AG04450 (cell line): ENCODE data around the gene TARBP2. TPM values are rescaled to one million over a fixed set of nuclear protein-coding genes. Genes with fewer than 3 reads are reported as not detected.

ENCODE experiments used
- CTCF ChIA-PET: fragments of 300-600, 350-600 bp; formaldehyde crosslinking; extraction: SDS; loops from one replicate; lab custom pipeline; 2022; ENCODE audit warnings: antibody characterized with exemption, inconsistent platforms; lab: Charles Lee
- POLR2A ChIA-PET: fragments of 350-600 bp; formaldehyde crosslinking; extraction: SDS; loops from one replicate; lab custom pipeline; 2021; ENCODE audit warnings: antibody characterized with exemption, inconsistent platforms; lab: Yijun Ruan, JAX
- DNase-seq: peaks from one replicate; pipeline ENCODE4 v3.0.0-alpha.2; 2011; ENCODE audit warnings: low read depth, low spot score
- H3K27ac ChIP-seq: one replicate; pipeline ENCODE4 v1.5.1; 2012; ENCODE audit warnings: low read depth, low read length, control low read depth
- H3K27me3 ChIP-seq: one replicate; pipeline ENCODE4 v1.6.0; 2012; ENCODE audit warnings: low read length; ENCODE audit not compliant: control insufficient read depth, insufficient read depth
- H3K4me3 ChIP-seq: 2 replicates; pipeline ENCODE4 v1.5.1; 2011; ENCODE audit warnings: mild to moderate bottlenecking, low read depth, low read length, control low read depth
- H3K9me3 ChIP-seq: 2 replicates; pipeline ENCODE4 v1.5.1; 2012; ENCODE audit warnings: low read length; ENCODE audit not compliant: control insufficient read depth, insufficient read depth
- polyA plus RNA-seq: library from polyadenylated mRNA; depleted of rRNA; stranded (reverse); fragments of >200 nt; gene quantifications from 2 replicates; pipeline ENCODE4 v1.2.3, GENCODE V29; 2011
- TF ChIP-seq, protein P1 (sequence below): IDR thresholded peaks from 2 replicates; pipeline ENCODE4 v1.5.1; 2011; ENCODE audit warnings: low read depth, low read length, control low read depth, inconsistent platforms

TARBP2 gene
- polyA plus RNA-seq, 1 experiment = 25.0 TPM

DNA sequence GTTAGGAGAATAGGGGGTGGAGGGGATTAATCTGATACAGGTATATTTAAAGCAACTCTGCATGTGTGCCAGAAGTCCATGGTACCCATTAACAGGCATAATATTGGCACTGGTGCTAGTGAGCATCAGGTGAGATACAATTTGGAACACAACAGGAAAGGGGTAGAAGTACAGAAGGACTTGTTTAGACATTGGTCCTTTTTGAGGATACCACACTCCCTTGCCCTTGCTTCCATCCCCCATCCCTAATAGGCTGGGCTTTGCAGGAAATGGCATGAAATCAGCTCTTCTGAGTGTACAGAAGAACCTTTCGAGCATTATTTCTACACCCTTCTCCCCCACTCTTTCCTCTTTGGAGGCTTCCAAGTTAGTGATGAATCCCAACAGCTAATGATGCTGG lies 32.8 kb upstream of the TARBP2 start:
- DNase-seq = no peak
- POLR2A ChIA-PET = interaction anchor here (1.0 kb wide), 1 partner anchor 9 kb away, joined by 18 read pairs; no protein-coding TSS in a partner anchor

DNA sequence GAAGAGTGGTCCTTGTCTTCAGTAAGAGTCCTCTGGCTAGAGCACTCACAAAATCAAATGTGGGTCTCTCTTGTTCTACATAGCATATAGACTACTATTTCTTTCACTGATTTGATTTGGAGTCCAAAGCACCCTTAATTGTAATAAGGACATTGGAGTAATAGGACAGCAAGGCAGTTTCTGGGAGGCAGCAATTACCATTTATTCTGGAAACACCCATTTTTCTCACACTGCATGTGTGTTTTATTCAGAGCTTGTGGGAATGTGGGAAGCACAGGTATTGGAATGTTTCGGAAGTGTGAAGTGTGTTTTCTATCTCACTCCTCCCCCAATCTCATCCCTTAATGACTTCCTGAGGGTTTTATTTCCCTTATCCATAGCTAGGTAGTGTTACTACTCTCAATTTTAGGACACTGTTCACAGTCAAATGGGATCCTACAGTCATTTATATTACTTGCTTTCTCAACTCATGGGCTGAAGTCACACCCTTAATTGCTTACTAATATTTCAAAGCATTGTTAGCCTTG lies 29.0 kb upstream of the TARBP2 start:
- POLR2A ChIA-PET = interaction anchor here (0.6 to 1.2 kb wide), 6 partner anchors 10 to 174 kb away, joined by 3 to 8 read pairs (median 3); no protein-coding TSS in a partner anchor
- no peak for DNase-seq
- CTCF ChIA-PET = interaction anchor here (1.9 kb wide), 1 partner anchor 32 kb away, joined by 4 read pairs; no protein-coding TSS in a partner anchor
- Histone ChIP-seq H3K4me3 (no peak overlapping the region), H3K9me3 (no peaks in the 10 kb centered on the region), H3K27me3 (no peaks in the 10 kb centered on the region), H3K27ac (no peak overlapping the region)
- TF ChIP-seq, protein P1, sequence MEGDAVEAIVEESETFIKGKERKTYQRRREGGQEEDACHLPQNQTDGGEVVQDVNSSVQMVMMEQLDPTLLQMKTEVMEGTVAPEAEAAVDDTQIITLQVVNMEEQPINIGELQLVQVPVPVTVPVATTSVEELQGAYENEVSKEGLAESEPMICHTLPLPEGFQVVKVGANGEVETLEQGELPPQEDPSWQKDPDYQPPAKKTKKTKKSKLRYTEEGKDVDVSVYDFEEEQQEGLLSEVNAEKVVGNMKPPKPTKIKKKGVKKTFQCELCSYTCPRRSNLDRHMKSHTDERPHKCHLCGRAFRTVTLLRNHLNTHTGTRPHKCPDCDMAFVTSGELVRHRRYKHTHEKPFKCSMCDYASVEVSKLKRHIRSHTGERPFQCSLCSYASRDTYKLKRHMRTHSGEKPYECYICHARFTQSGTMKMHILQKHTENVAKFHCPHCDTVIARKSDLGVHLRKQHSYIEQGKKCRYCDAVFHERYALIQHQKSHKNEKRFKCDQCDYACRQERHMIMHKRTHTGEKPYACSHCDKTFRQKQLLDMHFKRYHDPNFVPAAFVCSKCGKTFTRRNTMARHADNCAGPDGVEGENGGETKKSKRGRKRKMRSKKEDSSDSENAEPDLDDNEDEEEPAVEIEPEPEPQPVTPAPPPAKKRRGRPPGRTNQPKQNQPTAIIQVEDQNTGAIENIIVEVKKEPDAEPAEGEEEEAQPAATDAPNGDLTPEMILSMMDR = no peak

More for the DNA sequence above, 32.8 kb upstream of the TARBP2 start:
- Histone ChIP-seq H3K4me3 (no peak overlapping the region), H3K27me3 (no peaks in the 10 kb centered on the region), H3K27ac (no peak overlapping the region), H3K9me3 (no peaks in the 10 kb centered on the region)
- TF ChIP-seq, protein P1 = no peak
- CTCF ChIA-PET = interaction anchor here (0.7 to 1.1 kb wide), 2 partner anchors 41 to 147 kb away, joined by 3 to 5 read pairs; no protein-coding TSS in a partner anchor

DNA sequence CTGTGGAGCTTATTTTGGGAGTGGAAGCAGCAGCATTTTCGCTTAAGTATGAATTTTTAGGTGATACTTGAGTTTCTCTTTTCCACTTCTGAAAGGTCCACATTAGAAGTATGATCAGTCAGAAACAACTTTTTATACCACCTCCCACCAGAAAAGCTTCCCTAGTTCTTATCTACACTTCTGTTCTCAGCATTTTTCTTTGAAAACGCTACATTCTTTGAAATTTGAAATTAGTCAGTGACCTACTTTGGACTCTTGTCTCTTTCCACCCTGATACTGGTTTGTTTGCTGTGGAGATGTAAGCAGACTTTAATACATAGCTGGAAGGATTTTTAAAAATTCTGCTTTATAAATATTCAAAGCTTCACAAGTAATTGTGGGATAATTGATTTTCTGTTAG lies 27.0 kb upstream of the TARBP2 start:
- H3K27ac ChIP-seq = no peak overlapping the region
- ChIA-PET CTCF (interaction anchor here (0.5 to 4.6 kb wide), 7 partner anchors 24 to 157 kb away, joined by 3 to 35 read pairs (median 3); partner anchors contain the start of gene NPFF), POLR2A (interaction anchor here (0.7 to 1.3 kb wide), 4 partner anchors 17 to 95 kb away, joined by 3 to 11 read pairs (median 5); partner anchors contain the start of genes MAP3K12 and SP1)
- DNase-seq = no peak
- H3K9me3 ChIP-seq = no peaks in the 10 kb centered on the region
- TF ChIP-seq, protein P1 = no peak
- no peak overlapping the region for H3K4me3 ChIP-seq
- no peaks in the 10 kb centered on the region for H3K27me3 ChIP-seq

DNA sequence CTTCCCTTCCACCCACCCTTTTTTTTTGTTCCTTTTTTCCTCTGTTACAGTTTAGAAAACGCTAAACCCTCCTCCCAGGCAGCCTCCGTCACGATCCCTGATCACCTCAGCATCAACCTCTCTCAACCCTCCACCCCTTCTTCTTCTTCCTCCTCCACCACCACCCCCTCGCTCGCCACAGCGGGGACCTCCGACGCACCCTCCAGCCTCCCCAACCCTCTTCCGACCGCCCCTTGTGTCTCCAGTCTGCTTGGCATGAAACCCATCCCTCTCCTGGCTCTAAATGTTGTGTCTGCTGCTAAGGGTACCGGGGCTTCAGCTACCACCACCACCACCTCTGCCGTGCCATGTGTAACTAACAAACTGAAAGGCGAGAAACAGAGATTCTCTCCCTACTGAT lies 26.3 kb upstream of the TARBP2 start:
- TF ChIP-seq, protein P1 = no peak
- ChIA-PET CTCF (interaction anchor here (0.7 to 4.6 kb wide), 5 partner anchors 34 to 930 kb away, joined by 3 to 35 read pairs (median 6); partner anchors contain the start of gene AAAS), POLR2A (interaction anchor here (0.7 to 1.3 kb wide), 4 partner anchors 11 to 95 kb away, joined by 3 to 7 read pairs (median 4); partner anchors contain the start of gene SP1)
- Histone ChIP-seq H3K9me3 (no peaks in the 10 kb centered on the region), H3K27me3 (no peaks in the 10 kb centered on the region), H3K27ac (no peak overlapping the region), H3K4me3 (no peak overlapping the region)
- DNase-seq = no peak

DNA sequence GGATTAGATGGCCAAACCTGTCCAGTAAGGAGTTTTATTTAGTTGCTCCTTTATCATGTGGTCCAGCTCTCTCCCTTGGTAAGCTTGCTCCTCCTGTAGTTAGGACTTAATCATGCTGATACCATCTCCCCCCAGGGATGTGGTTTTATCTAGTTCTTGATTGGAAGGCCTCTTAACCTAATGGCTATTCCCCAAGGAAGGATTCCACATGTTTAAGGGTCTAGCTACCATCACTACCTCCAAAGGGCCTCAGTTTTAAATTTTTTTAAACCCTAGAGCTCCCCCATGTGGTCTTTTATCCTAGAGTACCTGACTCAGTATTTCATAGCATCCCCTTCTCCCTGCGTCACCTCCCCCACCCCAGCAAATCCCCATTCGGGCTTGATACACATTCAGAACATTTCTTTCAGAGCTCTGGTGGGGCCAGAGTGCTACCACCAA lies 24.3 kb upstream of the TARBP2 start:
- TF ChIP-seq, protein P1 = peak; percentile 47
- ChIA-PET POLR2A (interaction anchor here (0.6 to 1.9 kb wide), 7 partner anchors 8 to 131 kb away, joined by 3 to 18 read pairs (median 4); no protein-coding TSS in a partner anchor), CTCF (interaction anchor here (0.7 to 4.6 kb wide), 6 partner anchors 12 to 124 kb away, joined by 3 to 35 read pairs (median 4); no protein-coding TSS in a partner anchor)
- Histone ChIP-seq H3K27me3 (no peaks in the 10 kb centered on the region), H3K4me3 (no peak overlapping the region), H3K9me3 (no peaks in the 10 kb centered on the region), H3K27ac (no peak overlapping the region)
- DNase-seq = no peak
